Keratinocyte (primary cell): ENCODE data around the gene MRPL27.

ENCODE experiments used
- EZH2 ChIP-seq: IDR thresholded peaks from one replicate; pipeline ENCODE4 v1.6.1; 2012; ENCODE audit warnings: inconsistent platforms, mild to moderate bottlenecking, low read length, moderate library complexity
- TF ChIP-seq, protein P1 (sequence below), 3 experiments: IDR thresholded peaks in 1 of 3; conservative IDR thresholded peaks in 1 of 3; optimal IDR thresholded peaks in 1 of 3; 2 replicates in 2 of 3; 3 replicates in 1 of 3; pipeline versions ENCODE3 to v1.5.1; 2011; ENCODE audit warnings: low read length in 3 of 3, mild to moderate bottlenecking in 3 of 3, moderate library complexity in 2 of 3, control low read depth in 1 of 3, inconsistent platforms in 1 of 3; ENCODE audit not compliant: insufficient read depth in 2 of 3; ENCODE audit errors: extremely low read depth in 1 of 3

DNA sequence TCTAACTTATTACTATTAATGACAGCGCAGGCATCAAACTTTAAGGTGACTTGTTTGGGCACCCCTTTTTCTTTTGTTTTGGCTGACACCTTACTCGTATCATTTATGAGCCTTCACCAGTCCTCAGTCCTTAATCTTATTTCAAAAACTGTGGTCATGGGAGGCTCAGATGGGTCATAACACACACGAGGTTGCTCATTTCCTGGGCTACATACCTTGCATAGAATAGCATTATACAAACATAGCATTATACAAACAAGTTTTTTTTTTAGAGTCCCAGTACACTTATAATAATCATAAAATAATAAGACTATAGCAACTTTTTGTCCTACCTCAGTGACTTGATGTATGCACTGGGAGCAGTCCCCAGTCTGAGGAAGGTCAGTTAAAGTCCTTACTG lies 41.8 kb upstream of the MRPL27 start:
- TF ChIP-seq, protein P1, sequence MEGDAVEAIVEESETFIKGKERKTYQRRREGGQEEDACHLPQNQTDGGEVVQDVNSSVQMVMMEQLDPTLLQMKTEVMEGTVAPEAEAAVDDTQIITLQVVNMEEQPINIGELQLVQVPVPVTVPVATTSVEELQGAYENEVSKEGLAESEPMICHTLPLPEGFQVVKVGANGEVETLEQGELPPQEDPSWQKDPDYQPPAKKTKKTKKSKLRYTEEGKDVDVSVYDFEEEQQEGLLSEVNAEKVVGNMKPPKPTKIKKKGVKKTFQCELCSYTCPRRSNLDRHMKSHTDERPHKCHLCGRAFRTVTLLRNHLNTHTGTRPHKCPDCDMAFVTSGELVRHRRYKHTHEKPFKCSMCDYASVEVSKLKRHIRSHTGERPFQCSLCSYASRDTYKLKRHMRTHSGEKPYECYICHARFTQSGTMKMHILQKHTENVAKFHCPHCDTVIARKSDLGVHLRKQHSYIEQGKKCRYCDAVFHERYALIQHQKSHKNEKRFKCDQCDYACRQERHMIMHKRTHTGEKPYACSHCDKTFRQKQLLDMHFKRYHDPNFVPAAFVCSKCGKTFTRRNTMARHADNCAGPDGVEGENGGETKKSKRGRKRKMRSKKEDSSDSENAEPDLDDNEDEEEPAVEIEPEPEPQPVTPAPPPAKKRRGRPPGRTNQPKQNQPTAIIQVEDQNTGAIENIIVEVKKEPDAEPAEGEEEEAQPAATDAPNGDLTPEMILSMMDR (optimal IDR thresholded peaks at IDR 0.05 in 1 of 3, IDR thresholded peaks at IDR 0.05 in 1 of 3, conservative IDR thresholded peaks at IDR 0.05 in 1 of 3; ENCODE audit: extremely low read depth in 1 of 3, insufficient read depth in 2 of 3, low read length in 3 of 3): no peak
- no peak for TF ChIP-seq EZH2
